GM23338 (cell line): Measurements from ENCODE around the gene DENND2A. TPM values are rescaled to one million over a fixed set of nuclear protein-coding genes. Genes with fewer than 3 reads are reported as not detected.

Experiments
- ATAC-seq: fragments of 200-7000 bp; cut with Tn5 transposase; 3 replicates; pipeline ENCODE4 v1.9.1; 2020
- DNase-seq: peaks from one replicate; pipeline ENCODE4 v3.0.0-alpha.2; 2015; ENCODE audit warnings: low spot score
- H2AFZ ChIP-seq: fragments of 200-600 bp; sonication (generic); 2 replicates; pipeline ENCODE4 v1.8.0; 2016; ENCODE audit warnings: antibody characterized with exemption, mild to moderate bottlenecking, moderate library complexity
- H3F3A ChIP-seq: fragments of 200-600 bp; sonication (generic); replicated peaks from 2 replicates; pipeline ENCODE4 v1.8.0; 2017; ENCODE audit warnings: antibody characterized with exemption, mixed run types, low read depth
- H3K27ac ChIP-seq: fragments of 200-600 bp; sonication (generic); 2 replicates; pipeline ENCODE4 v1.6.1; 2016; ENCODE audit warnings: low read depth
- H3K27me3 ChIP-seq: fragments of 200-600 bp; sonication (generic); 2 replicates; pipeline ENCODE4 v1.8.0; 2016; ENCODE audit warnings: mild to moderate bottlenecking, mixed run types, moderate library complexity; ENCODE audit not compliant: insufficient read depth
- H3K36me3 ChIP-seq: fragments of 200-600 bp; sonication (generic); 2 replicates; pipeline ENCODE4 v1.8.0; 2016; ENCODE audit warnings: mild to moderate bottlenecking; ENCODE audit not compliant: insufficient read depth
- H3K4me1 ChIP-seq: fragments of 200-600 bp; sonication (generic); 2 replicates; pipeline ENCODE4 v1.8.0; 2016; ENCODE audit warnings: mild to moderate bottlenecking, moderate library complexity; ENCODE audit not compliant: insufficient read depth
- H3K4me2 ChIP-seq: fragments of 200-600 bp; sonication (generic); 2 replicates; pipeline ENCODE4 v1.7.1; 2017; ENCODE audit warnings: mixed run types
- H3K4me3 ChIP-seq: fragments of 200-600 bp; sonication (generic); 2 replicates; pipeline ENCODE4 v1.6.1; 2016; ENCODE audit warnings: mixed run types
- H3K79me2 ChIP-seq: fragments of 200-600 bp; sonication (generic); replicated peaks from 2 replicates; pipeline ENCODE4 v1.8.0; 2017; ENCODE audit warnings: mild to moderate bottlenecking; ENCODE audit not compliant: insufficient read depth
- H3K9me2 ChIP-seq: fragments of 200-600 bp; sonication (generic); 2 replicates; pipeline ENCODE4 v1.8.0; 2017; ENCODE audit not compliant: insufficient read depth
- H4K20me1 ChIP-seq: fragments of 200-600 bp; sonication (generic); replicated peaks from 2 replicates; pipeline ENCODE4 v1.8.0; 2017; ENCODE audit warnings: mild to moderate bottlenecking; ENCODE audit not compliant: insufficient read depth
- H3K27ac Mint-ChIP-seq: 2 replicates; pipeline ENCODE4 v1.8.0; 2020; ENCODE audit warnings: inconsistent platforms, mild to moderate bottlenecking, moderate library complexity, mixed read lengths
- H3K27me3 Mint-ChIP-seq: 3 replicates; pipeline ENCODE4 v1.8.0; 2022; ENCODE audit warnings: low read depth, mild to moderate bottlenecking, moderate library complexity, mixed read lengths, inconsistent platforms; ENCODE audit not compliant: insufficient read depth, poor library complexity
- H3K36me3 Mint-ChIP-seq: 3 replicates; pipeline ENCODE4 v1.8.0; 2021; ENCODE audit warnings: low read depth, mild to moderate bottlenecking, inconsistent platforms, moderate library complexity, mixed read lengths
- H3K4me1 Mint-ChIP-seq: 3 replicates; pipeline ENCODE4 v1.8.0; 2020; ENCODE audit warnings: mild to moderate bottlenecking, inconsistent platforms, mixed read lengths
- H3K4me3 Mint-ChIP-seq: 3 replicates; pipeline ENCODE4 v1.8.0; 2021; ENCODE audit warnings: moderate library complexity, mild to moderate bottlenecking, inconsistent platforms, mixed read lengths
- H3K9me3 Mint-ChIP-seq: 3 replicates; pipeline ENCODE4 v1.8.0; 2020; ENCODE audit warnings: moderate library complexity, mild to moderate bottlenecking, inconsistent platforms, mixed read lengths
- CREB1 ChIP-seq: fragments of 250-450 bp; sonication (Bioruptor Pico); IDR thresholded peaks from 2 replicates; pipeline ENCODE4 v1.5.0; 2020; ENCODE audit warnings: low read depth, mild to moderate bottlenecking, moderate library complexity
- CTCF ChIP-seq, 2 experiments: fragments of 200-600 bp in 1 of 2; sonication (generic) in 1 of 2; conservative IDR thresholded peaks; 2 replicates each; pipeline versions ENCODE4 v1.5.1 to v1.6.1; 2016 to 2017; ENCODE audit warnings: antibody characterized with exemption in 2 of 2, low read depth in 2 of 2, mild to moderate bottlenecking in 2 of 2, moderate library complexity in 1 of 2
- EZH2 ChIP-seq: fragments of 200-600 bp; sonication (generic); IDR thresholded peaks from one replicate; pipeline ENCODE4 v1.8.0; 2017; ENCODE audit warnings: antibody characterized with exemption, mild to moderate bottlenecking, low read depth; ENCODE audit not compliant: unreplicated experiment
- JUNB ChIP-seq: IDR thresholded peaks from one replicate; pipeline ENCODE4 v1.6.1; 2016; ENCODE audit warnings: antibody characterized with exemption; ENCODE audit not compliant: unreplicated experiment
- POLR2AphosphoS5 ChIP-seq: IDR thresholded peaks from 2 replicates; pipeline ENCODE4 v1.6.1; 2016; ENCODE audit warnings: antibody characterized with exemption, low read depth
- ZNF114 ChIP-seq: fragments of 250-450 bp; sonication (Bioruptor Pico); IDR thresholded peaks from 2 replicates; pipeline ENCODE4 v1.5.0; 2020; ENCODE audit warnings: mild to moderate bottlenecking, moderate library complexity
- polyA plus RNA-seq: library from polyadenylated mRNA; unstranded; fragments of >200 nt; fragmentation: Nextera tagmentation; extraction: Ambion mirVana; gene quantifications from 2 replicates; pipeline ENCODE4 v1.2.1, GENCODE V29; 2016
- total RNA-seq: library from RNA; depleted of rRNA; stranded (reverse); fragments of >200 nt; shearing (Covaris generic); gene quantifications from 2 replicates; pipeline ENCODE4 v1.2.3, GENCODE V29; 2014
- TF ChIP-seq, protein P1 (sequence below): fragments of 250-450 bp; sonication (Bioruptor Pico); IDR thresholded peaks from 2 replicates; pipeline ENCODE4 v1.5.0; 2020; ENCODE audit warnings: mild to moderate bottlenecking, moderate library complexity

DENND2A gene
- total and polyA plus RNA-seq, 2 experiments from 2014 or later = 1.7 to 5.6 TPM

DNA sequence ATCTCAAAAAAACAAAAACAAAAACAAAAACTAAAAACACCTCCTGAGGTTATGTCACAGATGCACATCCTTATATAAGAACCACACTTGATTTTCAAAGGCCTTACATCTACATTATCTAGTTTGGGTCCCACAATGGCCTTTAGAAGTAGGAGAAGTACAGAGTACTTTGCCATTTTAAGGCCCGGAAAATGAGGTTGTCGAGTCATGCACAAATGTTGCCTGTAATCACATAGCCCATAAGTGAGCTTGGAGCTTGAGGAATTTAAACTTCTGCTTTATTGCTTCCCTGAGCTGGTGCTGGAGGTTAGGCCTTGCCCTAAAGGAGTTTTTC is 151.6 kb downstream of the DENND2A start (continued):
- TF ChIP-seq, protein P1, sequence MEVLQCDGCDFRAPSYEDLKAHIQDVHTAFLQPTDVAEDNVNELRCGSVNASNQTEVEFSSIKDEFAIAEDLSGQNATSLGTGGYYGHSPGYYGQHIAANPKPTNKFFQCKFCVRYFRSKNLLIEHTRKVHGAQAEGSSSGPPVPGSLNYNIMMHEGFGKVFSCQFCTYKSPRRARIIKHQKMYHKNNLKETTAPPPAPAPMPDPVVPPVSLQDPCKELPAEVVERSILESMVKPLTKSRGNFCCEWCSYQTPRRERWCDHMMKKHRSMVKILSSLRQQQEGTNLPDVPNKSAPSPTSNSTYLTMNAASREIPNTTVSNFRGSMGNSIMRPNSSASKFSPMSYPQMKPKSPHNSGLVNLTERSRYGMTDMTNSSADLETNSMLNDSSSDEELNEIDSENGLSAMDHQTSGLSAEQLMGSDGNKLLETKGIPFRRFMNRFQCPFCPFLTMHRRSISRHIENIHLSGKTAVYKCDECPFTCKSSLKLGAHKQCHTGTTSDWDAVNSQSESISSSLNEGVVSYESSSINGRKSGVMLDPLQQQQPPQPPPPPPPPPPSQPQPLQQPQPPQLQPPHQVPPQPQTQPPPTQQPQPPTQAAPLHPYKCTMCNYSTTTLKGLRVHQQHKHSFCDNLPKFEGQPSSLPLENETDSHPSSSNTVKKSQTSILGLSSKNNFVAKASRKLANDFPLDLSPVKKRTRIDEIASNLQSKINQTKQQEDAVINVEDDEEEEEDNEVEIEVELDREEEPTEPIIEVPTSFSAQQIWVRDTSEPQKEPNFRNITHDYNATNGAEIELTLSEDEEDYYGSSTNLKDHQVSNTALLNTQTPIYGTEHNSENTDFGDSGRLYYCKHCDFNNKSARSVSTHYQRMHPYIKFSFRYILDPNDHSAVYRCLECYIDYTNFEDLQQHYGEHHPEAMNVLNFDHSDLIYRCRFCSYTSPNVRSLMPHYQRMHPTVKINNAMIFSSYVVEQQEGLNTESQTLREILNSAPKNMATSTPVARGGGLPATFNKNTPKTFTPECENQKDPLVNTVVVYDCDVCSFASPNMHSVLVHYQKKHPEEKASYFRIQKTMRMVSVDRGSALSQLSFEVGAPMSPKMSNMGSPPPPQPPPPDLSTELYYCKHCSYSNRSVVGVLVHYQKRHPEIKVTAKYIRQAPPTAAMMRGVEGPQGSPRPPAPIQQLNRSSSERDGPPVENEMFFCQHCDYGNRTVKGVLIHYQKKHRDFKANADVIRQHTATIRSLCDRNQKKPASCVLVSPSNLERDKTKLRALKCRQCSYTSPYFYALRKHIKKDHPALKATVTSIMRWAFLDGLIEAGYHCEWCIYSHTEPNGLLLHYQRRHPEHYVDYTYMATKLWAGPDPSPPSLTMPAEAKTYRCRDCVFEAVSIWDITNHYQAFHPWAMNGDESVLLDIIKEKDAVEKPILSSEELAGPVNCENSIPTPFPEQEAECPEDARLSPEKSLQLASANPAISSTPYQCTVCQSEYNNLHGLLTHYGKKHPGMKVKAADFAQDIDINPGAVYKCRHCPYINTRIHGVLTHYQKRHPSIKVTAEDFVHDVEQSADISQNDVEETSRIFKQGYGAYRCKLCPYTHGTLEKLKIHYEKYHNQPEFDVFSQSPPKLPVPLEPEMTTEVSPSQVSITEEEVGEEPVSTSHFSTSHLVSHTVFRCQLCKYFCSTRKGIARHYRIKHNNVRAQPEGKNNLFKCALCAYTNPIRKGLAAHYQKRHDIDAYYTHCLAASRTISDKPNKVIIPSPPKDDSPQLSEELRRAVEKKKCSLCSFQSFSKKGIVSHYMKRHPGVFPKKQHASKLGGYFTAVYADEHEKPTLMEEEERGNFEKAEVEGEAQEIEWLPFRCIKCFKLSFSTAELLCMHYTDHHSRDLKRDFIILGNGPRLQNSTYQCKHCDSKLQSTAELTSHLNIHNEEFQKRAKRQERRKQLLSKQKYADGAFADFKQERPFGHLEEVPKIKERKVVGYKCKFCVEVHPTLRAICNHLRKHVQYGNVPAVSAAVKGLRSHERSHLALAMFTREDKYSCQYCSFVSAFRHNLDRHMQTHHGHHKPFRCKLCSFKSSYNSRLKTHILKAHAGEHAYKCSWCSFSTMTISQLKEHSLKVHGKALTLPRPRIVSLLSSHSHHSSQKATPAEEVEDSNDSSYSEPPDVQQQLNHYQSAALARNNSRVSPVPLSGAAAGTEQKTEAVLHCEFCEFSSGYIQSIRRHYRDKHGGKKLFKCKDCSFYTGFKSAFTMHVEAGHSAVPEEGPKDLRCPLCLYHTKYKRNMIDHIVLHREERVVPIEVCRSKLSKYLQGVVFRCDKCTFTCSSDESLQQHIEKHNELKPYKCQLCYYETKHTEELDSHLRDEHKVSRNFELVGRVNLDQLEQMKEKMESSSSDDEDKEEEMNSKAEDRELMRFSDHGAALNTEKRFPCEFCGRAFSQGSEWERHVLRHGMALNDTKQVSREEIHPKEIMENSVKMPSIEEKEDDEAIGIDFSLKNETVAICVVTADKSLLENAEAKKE (CRISPR knock-in tag) = no peak
- no peak for TF ChIP-seq EZH2

GRCh38 chr7:140485500-140486265 is 154.9 kb downstream of the DENND2A start:
- Mint-ChIP-seq H3K36me3 (no peaks in the 10 kb centered on the region), H3K27me3 (no peaks in the 10 kb centered on the region), H3K4me3 (0 out of 3 replicates have a peak overlapping the region, but pooled peaks have one; percentile 36), H3K4me1 (peaks cover 33% of the 10 kb centered on the region), H3K9me3 (no peaks in the 10 kb centered on the region), H3K27ac (peak overlapping the region; percentile 91)
- Histone ChIP-seq H4K20me1 (no peaks in the 10 kb centered on the region), H3K27ac (peak overlapping the region; percentile 79), H2AFZ (peak overlapping the region; percentile 83; the same call in 1 of the 2 replicates), H3K4me2 (peak overlapping the region; percentile 45), H3K27me3 (no peaks in the 10 kb centered on the region), H3K9me2 (no peaks in the 10 kb centered on the region), H3K4me1 (peaks cover 24% of the 10 kb centered on the region), H3K4me3 (peak overlapping the region; percentile 6; the same call in 1 of the 2 replicates), H3F3A (peaks cover 17% of the 10 kb centered on the region), H3K36me3 (no peaks in the 10 kb centered on the region), H3K79me2 (no peaks in the 10 kb centered on the region)
- peak; percentile 35 for DNase-seq
- peak; percentile 48 for ATAC-seq
- TF ChIP-seq, protein P1 (CRISPR knock-in tag) = no peak
- no peak for TF ChIP-seq POLR2AphosphoS5
- no peak for TF ChIP-seq CTCF (conservative IDR thresholded peaks at IDR 0.05; ENCODE audit: low read depth in 2 of 2)
- no peak for TF ChIP-seq CREB1
- no peak for TF ChIP-seq JUNB
- TF ChIP-seq ZNF114 (CRISPR knock-in tag) = no peak
